ENCODE data around the gene MON1B. TPM values are rescaled to one million over a fixed set of nuclear protein-coding genes. Genes with fewer than 3 reads are reported as not detected.

Gene MON1B
- total and polyA plus RNA-seq, 2 of the 8 experiments (the other 6 are each of a cell fraction or from before 2014, with no cell fraction given), result 20.0 to 45.9 TPM

GRCh38 chr16:77199211-77199610 lies 8.2 kb downstream of the MON1B start, which contains the start of gene SYCE1L:
Gene SYCE1L (plus strand): TSS chr16:77199408. CDS start chr16:77199452, 44 bp downstream.
- Histone ChIP-seq H3K27ac (ENCODE audit: low read depth, low read length) (no peak within 1 kb of the TSS), H3K4ac (replicated peaks; ENCODE audit: insufficient read length, low read depth, low read length) (no peak within 1 kb of the TSS), H2AFZ (ENCODE audit: low read length) (no peak within 1 kb of the TSS), H3K4me2 (ENCODE audit: insufficient read depth in 1 of 2, low read depth in 2 of 2, low read length in 2 of 2) (no peak within 1 kb of the TSS), H3K9ac (replicated peaks in 1 of 4; ENCODE audit: extremely low read depth in 1 of 4, low read depth in 3 of 4, low read length in 3 of 4) (no peak within 1 kb of the TSS), H3K36me3 (ENCODE audit: control insufficient read depth in 2 of 4, insufficient read depth in 4 of 4, low read length in 3 of 4) (peaks cover 7 to 39% (median 19%) of the 10 kb centered on the region in 4 experiments; a peak in 7 of 8 replicates), H3K79me2 (ENCODE audit: control insufficient read depth in 1 of 2, insufficient read depth in 2 of 2, low read length in 2 of 2) (no peaks in the 10 kb centered on the region), H3K14ac (ENCODE audit: insufficient read length) (no peak within 1 kb of the TSS), H4K91ac (replicated peaks; ENCODE audit: insufficient read length, low read length) (no peak within 1 kb of the TSS), H2BK20ac (ENCODE audit: low read length) (no peak within 1 kb of the TSS), H2BK120ac (replicated peaks; ENCODE audit: low read depth, low read length) (no peak within 1 kb of the TSS), H4K20me1 (replicated peaks in 1 of 2; ENCODE audit: control insufficient read depth in 1 of 2, insufficient read depth in 2 of 2, low read length in 2 of 2) (peaks cover 3 to 10% of the 10 kb centered on the region in 2 experiments), H3K79me1 (ENCODE audit: low read depth, low read length) (no peaks in the 10 kb centered on the region; the same call in none of the 2 replicates), H4K8ac (ENCODE audit: extremely low read depth, insufficient read depth, low read length) (no peak within 1 kb of the TSS; the same call in 1 of the 2 replicates), H3K56ac (replicated peaks; ENCODE audit: insufficient read length, low read depth, low read length) (no peak within 1 kb of the TSS), H4K5ac (ENCODE audit: insufficient read length, low read depth, low read length) (no peak within 1 kb of the TSS), H2BK5ac (ENCODE audit: low read depth, low read length) (no peak within 1 kb of the TSS), H3K4me1 (replicated peaks in 1 of 4; ENCODE audit: control insufficient read depth in 3 of 4, insufficient read depth in 4 of 4, low read length in 3 of 4) (no peaks in the 10 kb centered on the region), H3K18ac (ENCODE audit: extremely low read depth, low read length) (no peak within 1 kb of the TSS), H3K23ac (ENCODE audit: insufficient read length) (no peak within 1 kb of the TSS), H3K4me3 (ENCODE audit: extremely low read depth in 1 of 4, insufficient read depth in 2 of 4, low read depth in 3 of 4, low read length in 4 of 4) (no peak within 1 kb of the TSS), H2BK12ac (ENCODE audit: low read depth, low read length) (no peak within 1 kb of the TSS), H2AK5ac (ENCODE audit: low read depth, low read length) (no peak within 1 kb of the TSS), H3K23me2 (ENCODE audit: low read depth, low read length) (no peaks in the 10 kb centered on the region), H3K27me3 (replicated peaks in 1 of 4; ENCODE audit: control insufficient read depth in 3 of 4, extremely low read depth in 1 of 4, insufficient read depth in 3 of 4, low read length in 3 of 4) (peaks cover 0 to 1% (median 0%) of the 10 kb centered on the region in 4 experiments; a peak in 1 of 7 replicates), H2BK15ac (ENCODE audit: low read length) (no peak within 1 kb of the TSS), H3K9me3 (ENCODE audit: insufficient read depth in 2 of 2, low read depth in 1 of 2, low read length in 1 of 2) (no peaks in the 10 kb centered on the region)
- POLR2A ChIA-PET (ENCODE audit: partially characterized antibody), result no interaction called here
- FAIRE-seq, result no peak
- CTCF ChIA-PET (ENCODE audit: partially characterized antibody), result interaction anchor here (1.1 kb wide), 1 partner anchor 14 kb away, joined by 3 read pairs; no protein-coding TSS in a partner anchor
- 92% methylated on average over 18 of the region's 18 CpGs; no CpG with 5 or more reads in 1 of the 2 experiments for WGBS, 2 experiments (ENCODE audit: extremely low coverage in 1 of 2, insufficient coverage in 1 of 2, insufficient read length in 1 of 2, insufficient replicate concordance in 2 of 2, low coverage in 1 of 2, low lambda C conversion rate in 2 of 2, missing lambda C conversion rate in 1 of 2)
- DNase-seq (ENCODE audit: low read depth in 1 of 2, low spot score in 2 of 2), result no peak
- TF ChIP-seq CHD1 (IDR thresholded peaks at IDR 0.05; ENCODE audit: low read depth, low read length) (no peak), POLR2A (IDR thresholded peaks at IDR 0.05; ENCODE audit: control extremely low read depth in 1 of 2, low read depth in 2 of 2, low read length in 2 of 2) (no peak), SP4 (IDR thresholded peaks at IDR 0.05; ENCODE audit: low read length) (no peak), CTBP2 (IDR thresholded peaks at IDR 0.05; ENCODE audit: borderline replicate concordance, insufficient read depth, insufficient read length, low read length) (no peak), POU5F1 (IDR thresholded peaks at IDR 0.05; ENCODE audit: low read depth, low read length) (no peak), ZNF274 (IDR thresholded peaks at IDR 0.05; ENCODE audit: borderline replicate concordance, extremely low read depth, low read length) (no peak), MAX (IDR thresholded peaks at IDR 0.05) (no peak), PHF8 (conservative IDR thresholded peaks at IDR 0.05; ENCODE audit: low read depth, low read length) (no peak), CBX8 (IDR thresholded peaks at IDR 0.05; ENCODE audit: borderline replicate concordance, low read depth, low read length) (no peak)
